ENCODE data around the gene CYYR1.

CYYR1 gene

GRCh38 chr21:26422138-26422537 lies 150.9 kb downstream of the CYYR1 start:
- no peak for DNase-seq (ENCODE audit: extremely low read depth, low read depth)
- TF ChIP-seq CTCF (IDR thresholded peaks at IDR 0.05; ENCODE audit: low read depth, low read length, missing control alignments): no peak
- no peak overlapping the region for H3K4me3 ChIP-seq (replicated peaks; ENCODE audit: low read depth, low read length)

- no peak for TF ChIP-seq CTCF (IDR thresholded peaks at IDR 0.05; ENCODE audit: low read depth, low read length, missing control alignments)
- DNase-seq (ENCODE audit: extremely low read depth, low read depth): no peak
Observed at GRCh38 chr21:26421724-26422123, 151.4 kb downstream of the CYYR1 start.

More at GRCh38 chr21:26421724-26422123, 151.4 kb downstream of the CYYR1 start:
- no peak overlapping the region for H3K4me3 ChIP-seq (replicated peaks; ENCODE audit: low read depth, low read length)
